Activated CD8-positive, alpha-beta T cell treated with anti-CD3 and anti-CD28 coated beads, Interleukin-2, amount 10 ng/mL, durations not matched to agents 7 days and 5 days (primary cell): ENCODE results near the gene ZNF761. TPM values are rescaled to one million over a fixed set of nuclear protein-coding genes. Genes with fewer than 3 reads are reported as not detected.
A peak's percentile ranks its signal among the peaks of the same experiment; 100 is the strongest.
"Not testable (repeated sequence)": the region's sequence is repeated elsewhere in the genome, so short reads cannot be mapped to it uniquely, and the experiment has no call there.

Experiments used
- ATAC-seq: fragments of 150-1000 bp; cut with Tn5 transposase; one replicate; pipeline ENCODE4 v1.10.0; 2021; ENCODE audit warnings: moderate library complexity
- CTCF ChIA-PET: fragments of 350-600 bp; sonication (Branson Sonifier 250); formaldehyde crosslinking; loops from one replicate; lab custom pipeline; 2021; ENCODE audit warnings: antibody characterized with exemption; lab: Charles Lee
- POLR2A ChIA-PET: fragments of 350-600 bp; sonication (Branson Sonifier 250); formaldehyde crosslinking; loops from one replicate; lab custom pipeline; 2021; ENCODE audit warnings: antibody characterized with exemption; lab: Charles Lee
- DNase-seq: peaks from one replicate; pipeline ENCODE4 v3.0.0-alpha.2; 2020
- H3K27ac Mint-ChIP-seq: one replicate; pipeline ENCODE4 v1.8.0; 2021; ENCODE audit warnings: mild to moderate bottlenecking, mixed read lengths
- H3K27me3 Mint-ChIP-seq: one replicate; pipeline ENCODE4 v1.8.0; 2021; ENCODE audit warnings: low read depth, mixed read lengths
- H3K36me3 Mint-ChIP-seq: one replicate; pipeline ENCODE4 v1.8.0; 2021; ENCODE audit warnings: low read depth, mixed read lengths
- H3K4me1 Mint-ChIP-seq: one replicate; pipeline ENCODE4 v1.8.0; 2021; ENCODE audit warnings: low read depth, mixed read lengths
- H3K4me3 Mint-ChIP-seq: one replicate; pipeline ENCODE4 v1.8.0; 2021; ENCODE audit warnings: mild to moderate bottlenecking, mixed read lengths
- H3K9me3 Mint-ChIP-seq: one replicate; pipeline ENCODE4 v1.8.0; 2022; ENCODE audit warnings: mixed read lengths; ENCODE audit not compliant: insufficient read depth
- total RNA-seq, 2 experiments: library from RNA; stranded (reverse); gene quantifications; one replicate each; pipeline ENCODE4 v1.2.3, GENCODE V29; 2021

The ZNF761 gene
- total RNA-seq, 2 experiments from 2014 or later: 13.8 to 14.8 TPM

- no peak for ATAC-seq
- CTCF ChIA-PET: no interaction called here
Observed at GRCh38 chr19:53461866-53462265, 30.1 kb downstream of the ZNF761 start.

GRCh38 chr19:53462861-53463260, 31.1 kb downstream of the ZNF761 start:
- peaks cover 53% of the 10 kb centered on the region for H3K9me3 Mint-ChIP-seq
- ChIA-PET POLR2A (no interaction called here), CTCF (no interaction called here)
- peaks cover 7% of the 10 kb centered on the region for H3K4me1 Mint-ChIP-seq
- DNase-seq: no peak
- peaks cover 35% of the 10 kb centered on the region for H3K36me3 Mint-ChIP-seq
- H3K4me3 Mint-ChIP-seq: no peak overlapping the region
- ATAC-seq: no peak
- peaks cover 9% of the 10 kb centered on the region for H3K27me3 Mint-ChIP-seq
- no peak overlapping the region for H3K27ac Mint-ChIP-seq

More at GRCh38 chr19:53461866-53462265, 30.1 kb downstream of the ZNF761 start:
- no peak for DNase-seq
- Mint-ChIP-seq H3K36me3 (peaks cover 39% of the 10 kb centered on the region), H3K27me3 (peaks cover 9% of the 10 kb centered on the region), H3K4me1 (peaks cover 3% of the 10 kb centered on the region), H3K9me3 (peaks cover 59% of the 10 kb centered on the region), H3K4me3 (no peak overlapping the region), H3K27ac (no peak overlapping the region)
- POLR2A ChIA-PET: no interaction called here

- Mint-ChIP-seq H3K27ac (no peak overlapping the region), H3K36me3 (peaks cover 33% of the 10 kb centered on the region), H3K27me3 (peaks cover 9% of the 10 kb centered on the region), H3K4me3 (no peak overlapping the region), H3K9me3 (peaks cover 49% of the 10 kb centered on the region), H3K4me1 (peaks cover 8% of the 10 kb centered on the region)
- CTCF ChIA-PET: no interaction called here
- POLR2A ChIA-PET: no interaction called here
- DNase-seq (peak; percentile 23), ATAC-seq (no peak)
Observed at GRCh38 chr19:53463263-53463662, 31.5 kb downstream of the ZNF761 start.

DNA sequence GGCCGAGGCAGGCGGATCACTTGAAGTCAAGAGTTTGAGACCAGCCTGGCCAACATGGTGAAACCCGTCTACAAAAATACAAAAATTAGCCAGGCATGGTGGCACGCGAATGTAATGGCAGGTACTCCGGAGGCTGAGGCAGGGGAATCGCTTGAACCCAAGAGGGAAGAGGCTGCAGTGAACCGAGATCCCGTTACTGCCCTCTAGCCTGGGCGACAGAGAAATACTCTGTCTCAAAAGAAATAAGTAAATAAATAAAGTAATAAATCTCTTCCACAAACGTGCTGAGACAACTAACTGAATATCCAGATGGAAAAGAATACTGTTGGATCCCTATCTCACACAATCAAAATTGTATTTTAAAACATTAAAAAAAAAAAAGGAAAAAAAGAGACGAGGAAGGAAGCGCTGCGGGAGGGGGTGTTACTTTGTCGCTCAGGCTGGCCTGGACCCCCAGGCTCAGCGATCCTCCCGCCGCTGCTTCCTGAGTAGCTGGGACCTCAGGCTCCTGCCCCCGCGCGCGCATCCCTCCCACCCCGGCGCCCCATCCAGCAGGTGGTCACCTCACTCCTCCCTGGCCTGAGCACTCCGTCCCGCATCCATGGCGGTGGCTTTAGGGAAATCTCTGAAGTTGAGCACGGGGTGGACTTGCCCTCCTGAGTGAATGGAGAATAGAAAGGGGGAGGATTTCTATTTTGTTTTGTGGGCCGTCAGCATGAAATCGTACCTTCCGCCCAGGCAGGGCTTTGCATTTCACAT, 35.1 kb downstream of the ZNF761 start:
- Mint-ChIP-seq H3K4me3 (peak overlapping the region; percentile 89), H3K4me1 (peaks cover 15% of the 10 kb centered on the region), H3K36me3 (peaks cover 31% of the 10 kb centered on the region), H3K27me3 (peaks cover 9% of the 10 kb centered on the region), H3K27ac (peak overlapping the region; percentile 90), H3K9me3 (peaks cover 24% of the 10 kb centered on the region)
- POLR2A ChIA-PET: no interaction called here
- no peak for DNase-seq
- ATAC-seq: peak; percentile 22
- CTCF ChIA-PET: no interaction called here

DNA sequence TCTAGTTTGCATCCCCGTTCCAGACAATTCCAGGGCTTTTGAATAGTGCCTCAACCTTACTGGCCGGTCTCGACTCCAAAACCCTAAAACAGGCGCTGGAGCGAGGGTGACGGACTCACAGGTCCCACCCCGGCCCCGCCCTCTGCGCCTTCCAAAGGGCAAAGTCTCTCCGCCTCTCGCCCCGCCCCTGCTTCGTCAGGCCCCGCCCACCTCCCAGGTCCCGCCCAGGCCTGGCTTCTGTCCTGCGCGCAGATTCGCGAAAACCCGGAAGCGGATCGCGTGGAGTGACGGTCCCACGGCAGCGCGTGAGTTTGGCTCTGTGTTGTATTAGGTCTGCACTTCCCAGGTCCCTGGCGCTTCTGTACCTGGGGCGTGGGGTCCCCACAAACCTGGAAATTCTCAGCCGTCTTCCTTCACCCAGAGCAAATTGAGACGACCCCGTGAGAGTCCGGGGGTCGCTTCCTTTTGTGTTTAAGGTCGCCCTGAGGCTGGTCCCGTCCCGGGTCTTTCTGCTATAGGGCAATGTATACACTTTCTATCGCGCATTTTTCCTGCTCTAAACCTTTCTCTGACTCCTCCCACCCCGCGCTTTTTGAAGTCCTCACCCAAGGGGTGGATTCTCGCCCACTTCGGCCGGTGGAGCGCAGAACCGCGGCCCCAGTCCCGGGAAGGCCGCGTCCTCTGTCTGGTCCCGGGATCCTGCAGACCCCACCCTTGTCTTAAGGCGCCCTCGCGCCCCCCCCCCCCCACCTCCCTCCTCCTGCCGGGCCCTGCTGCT, 35.9 kb downstream of the ZNF761 start, which contains the start of gene ZNF813:
ZNF813 (plus strand) TSS at position 249 of the 778 bp plus-strand sequence. CDS start 16,090 bp downstream, outside the sequence.
- DNase-seq: peak; percentile 97
- POLR2A ChIA-PET: no interaction called here

GRCh38 chr19:53468628-53469027, 36.8 kb downstream of the ZNF761 start:
- peak overlapping the region; percentile 72 for H3K27ac Mint-ChIP-seq
- CTCF ChIA-PET, H3K27me3 Mint-ChIP-seq, POLR2A ChIA-PET, ATAC-seq, DNase-seq: not testable (repeated sequence)
- H3K4me1 Mint-ChIP-seq: peaks cover 12% of the 10 kb centered on the region
- H3K9me3 Mint-ChIP-seq: peaks cover 18% of the 10 kb centered on the region
- H3K4me3 Mint-ChIP-seq: peak overlapping the region; percentile 89
- H3K36me3 Mint-ChIP-seq: peaks cover 39% of the 10 kb centered on the region

More for the DNA sequence above, 35.9 kb downstream of the ZNF761 start, which contains the start of gene ZNF813:
- Mint-ChIP-seq H3K36me3 (peaks cover 37% of the 10 kb centered on the region), H3K4me3 (peak within 1 kb of the TSS; percentile 89), H3K9me3 (peaks cover 25% of the 10 kb centered on the region), H3K27me3 (peaks cover 9% of the 10 kb centered on the region), H3K27ac (peak within 1 kb of the TSS; percentile 90), H3K4me1 (peaks cover 15% of the 10 kb centered on the region)
- CTCF ChIA-PET: no interaction called here
- peak; percentile 98 for ATAC-seq

GRCh38 chr19:53471916-53472315, 40.1 kb downstream of the ZNF761 start:
- ATAC-seq: no peak

GRCh38 chr19:53474832-53475231, 43.0 kb downstream of the ZNF761 start:
- DNase-seq, H3K27ac Mint-ChIP-seq, H3K27me3 Mint-ChIP-seq, H3K4me3 Mint-ChIP-seq, ATAC-seq, H3K4me1 Mint-ChIP-seq: not testable (repeated sequence)
- Mint-ChIP-seq H3K36me3 (peaks cover 81% of the 10 kb centered on the region), H3K9me3 (peaks cover 35% of the 10 kb centered on the region)
- ChIA-PET CTCF (interaction anchor here (1.0 kb wide), 1 partner anchor 46 kb away, joined by 3 read pairs; no protein-coding TSS in a partner anchor), POLR2A (interaction anchor here (1.5 kb wide), 1 partner anchor 80 kb away, joined by 3 read pairs; the partner anchor contains the start of gene ZNF765)

More at GRCh38 chr19:53471916-53472315, 40.1 kb downstream of the ZNF761 start:
- peaks cover 60% of the 10 kb centered on the region for H3K36me3 Mint-ChIP-seq
- ChIA-PET CTCF (no interaction called here), POLR2A (no interaction called here)
- no peak for DNase-seq
- H3K4me1 Mint-ChIP-seq: peaks cover 12% of the 10 kb centered on the region
- H3K4me3 Mint-ChIP-seq: no peak overlapping the region
- H3K27ac Mint-ChIP-seq: no peak overlapping the region
- H3K27me3 Mint-ChIP-seq: no peaks in the 10 kb centered on the region
- H3K9me3 Mint-ChIP-seq: peaks cover 26% of the 10 kb centered on the region

GRCh38 chr19:53475470-53475869, 43.7 kb downstream of the ZNF761 start:
- not testable (repeated sequence) for H3K27ac Mint-ChIP-seq

GRCh38 chr19:53483751-53484150, 52.0 kb downstream of the ZNF761 start:
- H3K4me1 Mint-ChIP-seq, ATAC-seq, DNase-seq, POLR2A ChIA-PET, H3K27ac Mint-ChIP-seq, H3K4me3 Mint-ChIP-seq, CTCF ChIA-PET, H3K27me3 Mint-ChIP-seq: not testable (repeated sequence)
- Mint-ChIP-seq H3K36me3 (peaks cover 87% of the 10 kb centered on the region), H3K9me3 (peaks cover 47% of the 10 kb centered on the region)

More at GRCh38 chr19:53475470-53475869, 43.7 kb downstream of the ZNF761 start:
- Mint-ChIP-seq H3K9me3 (peaks cover 40% of the 10 kb centered on the region), H3K36me3 (peaks cover 85% of the 10 kb centered on the region)
- H3K4me1 Mint-ChIP-seq, CTCF ChIA-PET, H3K27me3 Mint-ChIP-seq, POLR2A ChIA-PET, DNase-seq, H3K4me3 Mint-ChIP-seq, ATAC-seq: not testable (repeated sequence)

DNA sequence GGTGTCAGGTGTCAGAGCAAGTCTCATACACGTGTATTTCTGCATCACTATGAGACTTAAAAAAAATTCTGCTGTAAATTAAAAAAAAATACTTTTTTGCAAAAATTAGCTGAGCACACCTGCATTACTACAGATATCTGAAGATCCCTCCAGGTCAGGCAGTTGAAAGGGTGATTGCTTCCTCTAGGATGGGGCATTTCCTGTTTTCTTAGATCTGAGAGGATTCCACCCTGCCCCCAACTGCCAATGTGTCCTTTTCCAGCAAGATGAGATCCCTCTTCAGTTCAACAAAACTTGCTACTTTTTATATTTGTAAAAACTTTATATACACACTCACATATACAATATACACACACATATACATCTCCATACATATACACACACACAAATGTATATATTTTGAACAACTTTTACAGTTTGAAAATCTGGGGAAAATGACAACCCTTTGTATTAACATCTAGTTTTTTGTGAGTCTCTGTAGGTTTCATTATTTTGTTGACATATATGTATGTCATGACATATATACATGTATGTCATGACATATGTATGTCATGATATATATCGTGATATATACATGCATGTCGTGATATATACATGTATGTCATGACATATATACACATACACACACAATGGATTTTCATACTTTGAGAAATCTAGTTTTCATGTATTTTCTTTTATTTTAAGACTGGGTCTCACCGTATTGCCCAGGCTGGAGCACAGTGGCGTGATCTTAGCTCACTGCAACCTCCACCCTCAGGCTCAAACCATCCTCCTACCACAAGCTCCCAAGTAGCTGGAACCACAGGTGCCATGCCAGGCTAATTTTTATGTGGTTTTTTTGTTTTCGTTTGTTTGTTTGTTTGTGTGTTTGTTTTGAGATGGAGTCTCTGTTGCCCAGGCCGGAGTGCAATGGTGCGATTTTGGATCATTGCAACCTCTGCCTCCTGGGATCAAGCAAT, 53.5 kb downstream of the ZNF761 start:
- ChIA-PET CTCF (no interaction called here), POLR2A (no interaction called here)
- peaks cover 41% of the 10 kb centered on the region for H3K9me3 Mint-ChIP-seq
- no peak overlapping the region for H3K4me3 Mint-ChIP-seq
- no peak overlapping the region for H3K27ac Mint-ChIP-seq
- H3K36me3 Mint-ChIP-seq: peaks cover 79% of the 10 kb centered on the region
- ATAC-seq (no peak), DNase-seq (no peak)
- no peaks in the 10 kb centered on the region for H3K4me1 Mint-ChIP-seq
- H3K27me3 Mint-ChIP-seq: no peaks in the 10 kb centered on the region
